ENCODE results near the gene WBP2NL.

WBP2NL gene

DNA sequence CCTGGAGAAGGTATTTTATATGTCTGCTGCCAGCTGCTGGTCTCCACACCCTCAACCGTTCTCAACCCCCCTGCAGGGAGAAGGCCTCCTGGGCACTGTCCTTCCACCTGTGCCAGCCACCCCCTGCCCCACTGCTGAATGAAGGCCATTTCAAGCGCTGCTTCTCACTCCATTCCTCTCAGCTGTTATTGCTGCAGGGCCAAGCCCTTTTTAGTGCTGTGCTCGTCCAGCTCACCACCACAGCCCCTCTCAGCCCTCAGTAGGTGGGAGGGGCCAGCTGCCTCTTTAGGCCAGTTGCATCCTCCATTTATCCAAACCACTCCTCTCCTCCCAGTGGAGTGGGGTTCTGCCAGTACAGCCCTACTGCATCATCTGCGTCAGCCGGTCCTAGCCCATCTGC, 1.8 kb upstream of the WBP2NL start:
- no peak overlapping the region for H3K27ac ChIP-seq (ENCODE audit: low read length, poor library complexity, severe bottlenecking)
- H3K9ac ChIP-seq (ENCODE audit: low read length) = no peak overlapping the region
- H3K18ac ChIP-seq (ENCODE audit: low read depth in 1 of 2, low read length in 2 of 2) = no peak overlapping the region
- no peaks in the 10 kb centered on the region for H3K4me1 ChIP-seq (ENCODE audit: control insufficient read depth, insufficient read depth, low read depth, low read length)
- H3K36me3 ChIP-seq (ENCODE audit: control insufficient read depth in 1 of 2, insufficient read depth in 2 of 2, low read depth in 1 of 2, low read length in 2 of 2) = no peaks in the 10 kb centered on the region
- no peaks in the 10 kb centered on the region for H3K9me3 ChIP-seq (ENCODE audit: control insufficient read depth, low read length)
- no peak overlapping the region for H3K23ac ChIP-seq (ENCODE audit: low read length in 2 of 2)
- no peak overlapping the region for H3K4me2 ChIP-seq (ENCODE audit: low read length, poor library complexity, severe bottlenecking)
- H3K27me3 ChIP-seq (ENCODE audit: control insufficient read depth in 1 of 2, insufficient read depth in 1 of 2, low read length in 2 of 2) = peaks cover 51% of the 10 kb centered on the region in 2 experiments
- H2BK12ac ChIP-seq (ENCODE audit: low read length in 2 of 2) = no peak overlapping the region
- H2AK5ac ChIP-seq (ENCODE audit: low read length, severe bottlenecking) = no peak overlapping the region
- no peak overlapping the region for H3K4ac ChIP-seq (ENCODE audit: low read depth in 1 of 2, low read length in 2 of 2)
- H2BK5ac ChIP-seq (ENCODE audit: low read depth, low read length, poor library complexity, severe bottlenecking) = no peak overlapping the region
- no peak for DNase-seq
- no peak overlapping the region for H3K14ac ChIP-seq (ENCODE audit: low read length in 2 of 2)
- no peak overlapping the region for H2BK120ac ChIP-seq (ENCODE audit: low read depth, low read length)
- no peak overlapping the region for H3K4me3 ChIP-seq (ENCODE audit: insufficient read depth in 1 of 2, low read depth in 1 of 2, low read length in 2 of 2)
- no peak overlapping the region for H4K91ac ChIP-seq (ENCODE audit: low read length)
- H3K79me1 ChIP-seq (replicated peaks; ENCODE audit: low read length, poor library complexity, severe bottlenecking) = no peaks in the 10 kb centered on the region
- H2BK15ac ChIP-seq (ENCODE audit: low read depth, poor library complexity, severe bottlenecking) = no peak overlapping the region
- no peak overlapping the region for H2AFZ ChIP-seq (ENCODE audit: low read depth, low read length)
- WGBS = 83% methylated on average over 5 of the region's 5 CpGs
- no peak overlapping the region for H4K8ac ChIP-seq (ENCODE audit: low read length)

DNA sequence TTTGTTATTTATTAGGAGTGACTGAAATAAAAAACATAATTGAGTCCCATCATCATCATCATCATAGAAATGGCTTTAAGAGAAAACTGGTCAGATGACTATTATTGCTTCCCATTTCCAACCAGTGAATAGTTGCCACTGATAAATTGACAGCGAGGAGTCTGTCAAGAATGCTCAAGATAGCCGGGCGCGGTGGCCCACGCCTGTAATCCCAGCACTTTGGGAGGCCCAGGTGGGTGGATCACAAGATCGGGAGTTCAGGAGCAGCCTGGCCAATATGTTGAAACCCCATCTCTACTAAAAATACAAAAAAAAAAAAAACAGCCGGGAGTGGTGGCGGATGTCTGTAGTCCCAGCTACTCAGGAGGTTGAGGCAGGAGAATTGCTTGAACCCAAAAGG, 1.9 kb downstream of the WBP2NL start:
- no peak overlapping the region for H2BK15ac ChIP-seq (ENCODE audit: low read depth, poor library complexity, severe bottlenecking)
- H3K36me3 ChIP-seq (ENCODE audit: control insufficient read depth in 1 of 2, insufficient read depth in 2 of 2, low read depth in 1 of 2, low read length in 2 of 2) = no peaks in the 10 kb centered on the region
- no peak overlapping the region for H3K14ac ChIP-seq (ENCODE audit: low read length in 2 of 2)
- H2AK5ac ChIP-seq (ENCODE audit: low read length, severe bottlenecking) = no peak overlapping the region
- no peak overlapping the region for H3K18ac ChIP-seq (ENCODE audit: low read depth in 1 of 2, low read length in 2 of 2)
- no peak overlapping the region for H3K9ac ChIP-seq (ENCODE audit: low read length)
- H2BK12ac ChIP-seq (ENCODE audit: low read length in 2 of 2) = no peak overlapping the region
- H3K23ac ChIP-seq (ENCODE audit: low read length in 2 of 2) = no peak overlapping the region
- H2AFZ ChIP-seq (ENCODE audit: low read depth, low read length) = no peak overlapping the region
- no peak overlapping the region for H3K4me2 ChIP-seq (ENCODE audit: low read length, poor library complexity, severe bottlenecking)
- no peak overlapping the region for H2BK120ac ChIP-seq (ENCODE audit: low read depth, low read length)
- no peak overlapping the region for H2BK5ac ChIP-seq (ENCODE audit: low read depth, low read length, poor library complexity, severe bottlenecking)
- WGBS = 94% methylated on average over 7 of the region's 8 CpGs
- peaks cover 26 to 28% of the 10 kb centered on the region in 2 experiments for H3K27me3 ChIP-seq (ENCODE audit: control insufficient read depth in 1 of 2, insufficient read depth in 1 of 2, low read length in 2 of 2)
- H3K4me1 ChIP-seq (ENCODE audit: control insufficient read depth, insufficient read depth, low read depth, low read length) = no peaks in the 10 kb centered on the region
- no peak overlapping the region for H4K91ac ChIP-seq (ENCODE audit: low read length)
- no peak overlapping the region for H4K8ac ChIP-seq (ENCODE audit: low read length)
- no peak for DNase-seq
- H3K27ac ChIP-seq (ENCODE audit: low read length, poor library complexity, severe bottlenecking) = no peak overlapping the region
- peaks cover 2% of the 10 kb centered on the region for H3K9me3 ChIP-seq (ENCODE audit: control insufficient read depth, low read length)
- H3K4me3 ChIP-seq (ENCODE audit: insufficient read depth in 1 of 2, low read depth in 1 of 2, low read length in 2 of 2) = no peak overlapping the region
- H3K79me1 ChIP-seq (replicated peaks; ENCODE audit: low read length, poor library complexity, severe bottlenecking) = no peaks in the 10 kb centered on the region
- no peak overlapping the region for H3K4ac ChIP-seq (ENCODE audit: low read depth in 1 of 2, low read length in 2 of 2)

DNA sequence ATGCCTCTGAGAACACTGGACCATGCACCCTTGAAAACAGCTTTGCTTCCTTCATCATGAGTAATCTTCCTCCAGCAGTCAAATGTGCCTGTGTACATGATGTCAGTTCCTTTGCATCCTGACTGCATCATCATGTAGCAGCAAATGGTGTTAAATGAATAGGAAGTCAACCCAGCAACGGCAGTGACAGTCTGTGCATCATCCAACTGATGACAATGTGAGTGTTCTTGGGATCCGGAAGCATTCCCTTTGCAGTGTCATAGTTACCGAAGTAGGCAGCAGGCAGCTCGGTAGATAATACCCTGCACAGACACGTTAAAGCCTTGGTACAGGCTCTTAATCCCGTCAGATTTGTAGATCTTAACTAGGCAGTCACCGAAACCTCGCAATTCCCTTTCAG, 2.5 kb downstream of the WBP2NL start:
- Histone ChIP-seq H3K9ac (ENCODE audit: low read length) (no peak overlapping the region), H3K36me3 (ENCODE audit: control insufficient read depth in 1 of 2, insufficient read depth in 2 of 2, low read depth in 1 of 2, low read length in 2 of 2) (no peaks in the 10 kb centered on the region), H2BK5ac (ENCODE audit: low read depth, low read length, poor library complexity, severe bottlenecking) (no peak overlapping the region), H3K4ac (ENCODE audit: low read depth in 1 of 2, low read length in 2 of 2) (no peak overlapping the region), H4K8ac (ENCODE audit: low read length) (no peak overlapping the region), H3K14ac (ENCODE audit: low read length in 2 of 2) (no peak overlapping the region), H2AK5ac (ENCODE audit: low read length, severe bottlenecking) (no peak overlapping the region), H3K79me1 (replicated peaks; ENCODE audit: low read length, poor library complexity, severe bottlenecking) (no peaks in the 10 kb centered on the region), H2AFZ (ENCODE audit: low read depth, low read length) (no peak overlapping the region), H2BK15ac (ENCODE audit: low read depth, poor library complexity, severe bottlenecking) (no peak overlapping the region), H3K4me1 (ENCODE audit: control insufficient read depth, insufficient read depth, low read depth, low read length) (no peaks in the 10 kb centered on the region), H3K9me3 (ENCODE audit: control insufficient read depth, low read length) (peaks cover 6% of the 10 kb centered on the region), H3K23ac (ENCODE audit: low read length in 2 of 2) (no peak overlapping the region), H3K4me3 (ENCODE audit: insufficient read depth in 1 of 2, low read depth in 1 of 2, low read length in 2 of 2) (no peak overlapping the region), H3K18ac (ENCODE audit: low read depth in 1 of 2, low read length in 2 of 2) (no peak overlapping the region), H4K91ac (ENCODE audit: low read length) (no peak overlapping the region), H3K4me2 (ENCODE audit: low read length, poor library complexity, severe bottlenecking) (no peak overlapping the region), H2BK120ac (ENCODE audit: low read depth, low read length) (no peak overlapping the region), H3K27me3 (ENCODE audit: control insufficient read depth in 1 of 2, insufficient read depth in 1 of 2, low read length in 2 of 2) (peaks cover 20 to 26% of the 10 kb centered on the region in 2 experiments), H3K27ac (ENCODE audit: low read length, poor library complexity, severe bottlenecking) (no peak overlapping the region), H2BK12ac (ENCODE audit: low read length in 2 of 2) (no peak overlapping the region)
- DNase-seq = peak; percentile 21
- 68% methylated on average over 8 of the region's 8 CpGs for WGBS

DNA sequence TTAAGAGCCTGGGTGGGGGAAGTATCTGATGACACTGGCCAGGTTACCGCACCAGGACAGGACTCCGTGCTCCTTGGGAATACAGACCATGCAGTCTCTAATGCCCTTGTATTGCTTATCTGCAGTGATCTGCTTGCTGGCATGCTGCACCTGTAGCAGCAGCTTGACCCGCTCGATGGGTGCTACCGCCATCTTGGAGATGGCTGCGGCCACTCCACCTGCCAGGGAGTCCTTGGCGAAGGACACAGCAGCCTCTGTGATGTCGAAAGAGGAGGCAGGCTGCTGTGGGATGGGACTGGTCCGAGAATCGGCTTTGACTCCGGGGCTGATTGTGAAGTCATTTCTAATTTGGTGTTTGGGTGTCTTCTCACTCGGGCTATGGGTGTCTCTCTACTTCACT, 3.1 kb downstream of the WBP2NL start:
- no peak overlapping the region for H3K4ac ChIP-seq (ENCODE audit: low read depth in 1 of 2, low read length in 2 of 2)
- no peak overlapping the region for H2AFZ ChIP-seq (ENCODE audit: low read depth, low read length)
- no peak overlapping the region for H2AK5ac ChIP-seq (ENCODE audit: low read length, severe bottlenecking)
- WGBS = 97% methylated on average over 12 of the region's 12 CpGs
- peaks cover 14 to 20% of the 10 kb centered on the region in 2 experiments for H3K27me3 ChIP-seq (ENCODE audit: control insufficient read depth in 1 of 2, insufficient read depth in 1 of 2, low read length in 2 of 2)
- H2BK15ac ChIP-seq (ENCODE audit: low read depth, poor library complexity, severe bottlenecking) = no peak overlapping the region
- H3K18ac ChIP-seq (ENCODE audit: low read depth in 1 of 2, low read length in 2 of 2) = no peak overlapping the region
- H3K4me1 ChIP-seq (ENCODE audit: control insufficient read depth, insufficient read depth, low read depth, low read length) = no peaks in the 10 kb centered on the region
- no peak overlapping the region for H3K4me3 ChIP-seq (ENCODE audit: insufficient read depth in 1 of 2, low read depth in 1 of 2, low read length in 2 of 2)
- H4K8ac ChIP-seq (ENCODE audit: low read length) = no peak overlapping the region
- H3K36me3 ChIP-seq (ENCODE audit: control insufficient read depth in 1 of 2, insufficient read depth in 2 of 2, low read depth in 1 of 2, low read length in 2 of 2) = no peaks in the 10 kb centered on the region
- no peak for DNase-seq
- no peak overlapping the region for H3K14ac ChIP-seq (ENCODE audit: low read length in 2 of 2)
- no peak overlapping the region for H3K23ac ChIP-seq (ENCODE audit: low read length in 2 of 2)
- no peak overlapping the region for H4K91ac ChIP-seq (ENCODE audit: low read length)
- no peak overlapping the region for H2BK12ac ChIP-seq (ENCODE audit: low read length in 2 of 2)
- H3K27ac ChIP-seq (ENCODE audit: low read length, poor library complexity, severe bottlenecking) = no peak overlapping the region
- no peak overlapping the region for H3K9ac ChIP-seq (ENCODE audit: low read length)
- no peak overlapping the region for H2BK120ac ChIP-seq (ENCODE audit: low read depth, low read length)
- H3K4me2 ChIP-seq (ENCODE audit: low read length, poor library complexity, severe bottlenecking) = no peak overlapping the region
- H3K79me1 ChIP-seq (replicated peaks; ENCODE audit: low read length, poor library complexity, severe bottlenecking) = no peaks in the 10 kb centered on the region
- H2BK5ac ChIP-seq (ENCODE audit: low read depth, low read length, poor library complexity, severe bottlenecking) = no peak overlapping the region
- peaks cover 9% of the 10 kb centered on the region for H3K9me3 ChIP-seq (ENCODE audit: control insufficient read depth, low read length)
